ENCODE results near the gene ADCK1. TPM values are rescaled to one million over a fixed set of nuclear protein-coding genes. Genes with fewer than 3 reads are reported as not detected.
"Not testable (repeated sequence)": the region's sequence is repeated elsewhere in the genome, so short reads cannot be mapped to it uniquely, and the experiment has no call there.

ADCK1 gene
- total RNA-seq, 1 experiment from 2014 or later, result 12.2 TPM

- Mint-ChIP-seq H3K27me3 (ENCODE audit: low read depth) (no peaks in the 10 kb centered on the region), H3K36me3 (ENCODE audit: insufficient read depth in 1 of 3, low read depth in 3 of 3) (no peaks in the 10 kb centered on the region; a peak in 1 of 7 replicates), H3K27ac (no peak overlapping the region), H3K4me1 (peaks cover 39 to 44% of the 10 kb centered on the region in 2 experiments), H3K4me3 (no peak overlapping the region), H3K9me3 (peaks cover 0 to 2% of the 10 kb centered on the region in 2 experiments; a peak in 1 of 5 replicates)
- no peak overlapping the region for H2BK12ac ChIP-seq (ENCODE audit: insufficient read length, low read depth, low read length)
- H3K4ac ChIP-seq (ENCODE audit: low read depth, low read length), result no peak overlapping the region
- no peaks in the 10 kb centered on the region for H3K79me1 ChIP-seq (ENCODE audit: insufficient read depth, low read depth, low read length, poor library complexity, severe bottlenecking)
- H3K18ac ChIP-seq (ENCODE audit: insufficient read length, low read depth, low read length), result no peak overlapping the region
- no peak overlapping the region for H3K9ac ChIP-seq (ENCODE audit: extremely low read depth, insufficient read length, low read length)
- H3K4me1 ChIP-seq (ENCODE audit: insufficient read depth, low read length), result peaks cover 5% of the 10 kb centered on the region
- H3K14ac ChIP-seq (ENCODE audit: insufficient read depth, low read length), result no peak overlapping the region
- no peak overlapping the region for H2BK20ac ChIP-seq (ENCODE audit: low read depth, low read length, poor library complexity, severe bottlenecking)
- H4K5ac ChIP-seq (ENCODE audit: insufficient read length, low read depth, low read length), result no peak overlapping the region
- H3K79me2 ChIP-seq (ENCODE audit: insufficient read depth, low read length), result no peaks in the 10 kb centered on the region
- no peaks in the 10 kb centered on the region for H3K27me3 ChIP-seq (ENCODE audit: insufficient read depth, low read length)
- H4K20me1 ChIP-seq (ENCODE audit: control insufficient read depth, insufficient read depth, insufficient read length), result no peaks in the 10 kb centered on the region
- no peak overlapping the region for H3K23ac ChIP-seq (ENCODE audit: insufficient read length, low read depth, low read length)
- H3T11ph ChIP-seq (ENCODE audit: low read length), result no peak overlapping the region
- no peaks in the 10 kb centered on the region for H3K23me2 ChIP-seq (ENCODE audit: insufficient read length, low read depth, low read length, poor library complexity, severe bottlenecking)
- H4K91ac ChIP-seq (ENCODE audit: insufficient read length, low read depth, low read length), result no peak overlapping the region
- no peak overlapping the region for H4K8ac ChIP-seq (replicated peaks; ENCODE audit: insufficient read length, low read depth, low read length)
- no CpG with 5 or more reads among the region's 4 CpGs for WGBS (ENCODE audit: extremely low coverage, insufficient read length, low lambda C conversion rate)
- no peak overlapping the region for H2BK5ac ChIP-seq (ENCODE audit: insufficient read length, low read length)
- H3K56ac ChIP-seq (ENCODE audit: insufficient read length, low read depth, low read length), result no peak overlapping the region
- no peak overlapping the region for H2BK15ac ChIP-seq (ENCODE audit: low read depth, low read length)
- H3K27ac ChIP-seq (ENCODE audit: insufficient read length, low read depth, low read length), result no peak overlapping the region
- H2BK120ac ChIP-seq (ENCODE audit: low read depth, low read length, poor library complexity, severe bottlenecking), result no peak overlapping the region
- no peak overlapping the region for H3K4me2 ChIP-seq (ENCODE audit: insufficient read depth, insufficient read length, low read length)
- DNase-seq, result no peak
- no peak overlapping the region for H2AK5ac ChIP-seq (ENCODE audit: insufficient read length, low read length)
- no peak overlapping the region for H2AFZ ChIP-seq (ENCODE audit: low read length)
- no peaks in the 10 kb centered on the region for H3K9me3 ChIP-seq (ENCODE audit: control insufficient read depth, low read depth, low read length)
- TF ChIP-seq CTCF (conservative IDR thresholded peaks at IDR 0.05), result no peak
Measured at GRCh38 chr14:77914073-77914721, 114.3 kb downstream of the ADCK1 start.

- H2AK5ac ChIP-seq (ENCODE audit: insufficient read length, low read length); H2BK5ac ChIP-seq (ENCODE audit: insufficient read length, low read length); H3K14ac ChIP-seq (ENCODE audit: insufficient read depth, low read length); H3K4me3 Mint-ChIP-seq; H2BK120ac ChIP-seq (ENCODE audit: low read depth, low read length, poor library complexity, severe bottlenecking); H3K27ac Mint-ChIP-seq; H3K23ac ChIP-seq (ENCODE audit: insufficient read length, low read depth, low read length); H2AFZ ChIP-seq (ENCODE audit: low read length); H3K4me1 ChIP-seq (ENCODE audit: insufficient read depth, low read length); H3T11ph ChIP-seq (ENCODE audit: low read length); H3K9me3 ChIP-seq (ENCODE audit: control insufficient read depth, low read depth, low read length); H3K18ac ChIP-seq (ENCODE audit: insufficient read length, low read depth, low read length); H3K9ac ChIP-seq (ENCODE audit: extremely low read depth, insufficient read length, low read length); H3K27me3 Mint-ChIP-seq (ENCODE audit: low read depth); H4K8ac ChIP-seq (replicated peaks; ENCODE audit: insufficient read length, low read depth, low read length); H3K27me3 ChIP-seq (ENCODE audit: insufficient read depth, low read length); DNase-seq; H2BK20ac ChIP-seq (ENCODE audit: low read depth, low read length, poor library complexity, severe bottlenecking); H3K36me3 Mint-ChIP-seq (ENCODE audit: insufficient read depth in 1 of 3, low read depth in 3 of 3); H4K91ac ChIP-seq (ENCODE audit: insufficient read length, low read depth, low read length); H3K79me1 ChIP-seq (ENCODE audit: insufficient read depth, low read depth, low read length, poor library complexity, severe bottlenecking); H3K4ac ChIP-seq (ENCODE audit: low read depth, low read length); H4K5ac ChIP-seq (ENCODE audit: insufficient read length, low read depth, low read length); H3K27ac ChIP-seq (ENCODE audit: insufficient read length, low read depth, low read length); H3K23me2 ChIP-seq (ENCODE audit: insufficient read length, low read depth, low read length, poor library complexity, severe bottlenecking); H3K79me2 ChIP-seq (ENCODE audit: insufficient read depth, low read length); H3K4me2 ChIP-seq (ENCODE audit: insufficient read depth, insufficient read length, low read length); H2BK12ac ChIP-seq (ENCODE audit: insufficient read length, low read depth, low read length); H4K20me1 ChIP-seq (ENCODE audit: control insufficient read depth, insufficient read depth, insufficient read length); H3K56ac ChIP-seq (ENCODE audit: insufficient read length, low read depth, low read length); H3K9me3 Mint-ChIP-seq; H2BK15ac ChIP-seq (ENCODE audit: low read depth, low read length): not testable (repeated sequence)
- peaks cover 34 to 39% of the 10 kb centered on the region in 2 experiments for H3K4me1 Mint-ChIP-seq
- WGBS (ENCODE audit: extremely low coverage, insufficient read length, low lambda C conversion rate), result no CpG with 5 or more reads among the region's 2 CpGs
Measured at GRCh38 chr14:77915390-77915789, 115.5 kb downstream of the ADCK1 start.
